CD1c-positive myeloid dendritic cell (primary cell): ENCODE results near the gene TDRD9.
"Not testable (repeated sequence)": the region's sequence is repeated elsewhere in the genome, so short reads cannot be mapped to it uniquely, and the experiment has no call there.

Experiments
- DNase-seq: peaks from one replicate; pipeline ENCODE4 v3.0.0-alpha.2; 2016; ENCODE audit errors: extremely low spot score

Gene TDRD9

DNA sequence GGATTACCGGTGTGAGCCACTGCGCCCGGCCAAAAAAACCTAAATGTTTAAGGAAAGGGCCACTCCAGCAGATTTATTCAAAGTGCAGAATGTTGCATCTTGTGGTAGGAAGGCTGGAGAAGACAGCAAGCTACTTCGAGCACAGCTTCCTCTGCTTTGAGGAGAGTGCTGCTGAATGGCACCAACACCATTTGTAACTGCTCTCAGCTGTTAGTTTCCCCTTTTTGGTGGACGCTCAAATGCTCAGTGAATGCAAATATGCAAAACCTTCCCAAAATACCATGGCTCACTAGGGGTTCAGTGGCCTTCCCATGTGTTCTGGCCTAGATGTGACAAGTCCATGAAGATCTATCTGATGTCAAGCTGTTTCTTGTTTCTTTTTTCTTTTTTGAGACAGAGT, 2.9 kb upstream of the TDRD9 start:
- DNase-seq, result no peak

DNA sequence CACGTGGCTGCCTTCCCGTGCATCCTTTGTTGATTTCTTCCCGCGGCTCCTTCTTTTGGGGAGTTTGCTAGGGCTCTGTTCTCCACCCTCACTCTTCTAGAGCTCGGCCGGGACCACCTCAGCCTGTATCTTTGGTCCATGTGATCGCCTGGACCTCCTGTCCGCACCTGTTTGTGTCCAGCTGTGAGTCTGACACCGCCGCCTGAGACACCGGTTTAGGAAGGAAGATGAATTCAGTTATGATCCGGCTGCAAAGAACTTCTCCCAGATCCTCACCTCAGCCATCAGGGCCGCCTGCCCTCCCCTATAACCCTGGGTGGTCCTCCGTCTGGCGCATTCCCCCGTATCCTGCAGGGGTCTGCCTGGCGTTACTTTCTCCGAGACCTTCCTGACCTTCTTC, 690 bp upstream of the TDRD9 start:
- no peak for DNase-seq

DNA sequence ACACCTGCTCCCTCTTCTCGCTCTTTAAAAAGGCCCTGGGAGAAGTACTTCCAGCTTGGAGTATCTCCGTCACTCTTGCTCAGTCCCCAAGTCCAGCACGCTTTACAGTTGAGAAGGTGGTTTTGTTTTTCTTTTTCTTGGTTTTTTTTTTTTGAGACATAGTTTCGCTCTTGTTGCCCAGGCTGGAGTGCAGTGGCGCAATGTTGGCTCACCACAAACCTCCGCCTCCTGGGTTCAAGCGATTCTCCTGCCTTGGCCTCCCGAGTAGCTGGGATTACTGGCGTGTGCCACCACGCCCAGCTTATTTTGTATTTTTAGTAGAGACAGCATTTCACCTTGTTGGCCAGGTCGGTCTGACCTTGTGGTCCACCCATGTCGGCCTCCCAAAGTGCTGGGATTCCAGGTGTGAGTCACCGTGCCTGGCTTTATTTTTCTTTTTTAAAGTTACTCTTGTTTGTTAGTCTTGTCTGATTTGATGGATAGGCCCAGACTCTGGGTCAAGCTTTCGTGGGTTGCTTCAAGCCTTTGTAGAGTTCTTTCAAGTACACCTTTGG, 1.9 kb downstream of the TDRD9 start:
- no peak for DNase-seq

DNA sequence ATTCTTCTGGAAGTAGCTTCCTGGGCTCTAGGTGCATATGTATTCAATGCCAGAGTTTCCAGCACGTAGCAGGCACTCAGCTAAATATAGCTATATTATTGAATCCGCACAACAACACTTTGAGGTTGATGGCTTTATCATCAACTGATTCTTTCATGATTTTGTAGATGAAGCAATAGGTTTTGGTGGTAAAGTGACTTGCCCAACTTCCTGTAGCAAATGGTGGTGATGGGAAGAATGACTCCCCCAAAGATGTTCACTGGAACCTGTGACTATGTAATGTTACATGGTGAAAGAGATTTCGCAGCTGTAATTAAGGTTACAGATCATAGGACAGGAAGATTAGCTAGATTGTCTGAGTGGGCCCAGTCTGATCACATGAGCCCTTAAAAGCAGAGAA, 3.2 kb downstream of the TDRD9 start:
- DNase-seq, result peak; percentile 64

DNA sequence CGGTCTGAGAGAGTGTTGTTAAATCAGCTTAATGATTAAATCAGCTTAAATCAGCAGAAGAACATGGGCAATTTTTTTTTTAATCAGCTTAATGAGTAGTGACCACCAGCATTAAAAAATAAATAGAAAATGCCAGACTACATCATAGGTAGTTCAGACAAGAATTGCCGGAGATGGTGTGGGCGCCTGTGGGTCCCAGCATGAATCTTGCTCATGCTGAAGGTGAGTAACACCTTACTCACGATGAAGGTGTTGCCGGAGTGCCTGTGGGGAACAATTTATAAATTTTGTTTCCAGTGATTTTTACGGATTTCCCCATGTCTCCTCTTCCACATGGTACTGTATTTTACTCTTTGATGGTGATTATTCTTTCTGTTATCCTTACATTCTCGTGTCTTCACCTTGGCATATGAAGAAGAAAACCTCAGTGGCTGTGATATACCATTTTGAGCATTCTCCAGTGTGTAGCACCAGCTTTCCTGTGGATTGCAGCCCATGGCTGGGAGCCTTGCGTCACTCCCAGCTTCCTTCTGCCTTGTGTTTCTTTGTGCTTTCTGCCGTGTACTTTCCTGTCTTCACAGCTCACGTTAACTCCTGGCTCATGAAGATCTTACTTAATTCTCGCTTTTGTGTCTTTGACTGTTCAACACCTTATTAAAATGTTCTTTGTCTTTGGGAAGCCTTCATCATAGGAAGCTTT, 4.7 kb downstream of the TDRD9 start:
- peak; percentile 15 for DNase-seq

DNA sequence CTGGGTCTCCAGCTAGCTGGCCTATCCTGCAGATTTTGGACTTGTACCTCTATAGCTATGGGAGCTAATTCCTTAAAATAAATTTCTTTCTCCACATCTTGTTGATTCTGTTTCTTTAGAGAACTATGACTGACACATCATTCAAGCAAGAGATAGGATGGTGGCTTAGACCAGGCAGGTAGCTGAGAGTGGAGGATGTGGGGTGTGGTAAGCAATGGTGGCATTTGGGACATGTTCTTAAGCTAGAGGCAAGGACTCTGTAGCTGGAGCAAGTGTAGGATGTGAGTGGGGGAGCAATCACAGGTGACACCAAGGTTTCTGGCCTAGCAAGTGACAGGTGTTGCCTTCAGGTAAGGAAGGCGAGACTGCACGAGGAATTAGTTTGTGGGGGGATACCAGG, 6.8 kb downstream of the TDRD9 start:
- DNase-seq, result no peak

DNA sequence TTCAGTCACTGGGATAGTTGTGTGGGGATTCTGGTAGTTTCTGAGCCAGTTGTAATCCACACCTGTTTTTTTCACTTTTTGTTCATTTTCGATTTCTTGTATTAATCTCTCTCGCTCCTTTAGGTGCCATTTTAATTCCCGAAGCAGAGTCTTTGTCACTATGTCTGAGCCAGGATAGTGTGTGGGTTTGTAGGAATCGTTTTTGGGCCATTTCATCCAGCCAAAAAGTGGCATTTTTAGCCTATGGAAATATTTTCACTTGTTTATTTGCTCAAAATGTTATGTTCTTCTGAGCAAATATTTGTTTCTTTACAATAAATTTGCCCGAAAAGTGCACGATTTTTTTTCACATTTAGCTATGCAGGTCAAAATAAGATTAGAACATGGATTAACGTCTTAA, 13.2 kb downstream of the TDRD9 start:
- DNase-seq, result no peak

DNA sequence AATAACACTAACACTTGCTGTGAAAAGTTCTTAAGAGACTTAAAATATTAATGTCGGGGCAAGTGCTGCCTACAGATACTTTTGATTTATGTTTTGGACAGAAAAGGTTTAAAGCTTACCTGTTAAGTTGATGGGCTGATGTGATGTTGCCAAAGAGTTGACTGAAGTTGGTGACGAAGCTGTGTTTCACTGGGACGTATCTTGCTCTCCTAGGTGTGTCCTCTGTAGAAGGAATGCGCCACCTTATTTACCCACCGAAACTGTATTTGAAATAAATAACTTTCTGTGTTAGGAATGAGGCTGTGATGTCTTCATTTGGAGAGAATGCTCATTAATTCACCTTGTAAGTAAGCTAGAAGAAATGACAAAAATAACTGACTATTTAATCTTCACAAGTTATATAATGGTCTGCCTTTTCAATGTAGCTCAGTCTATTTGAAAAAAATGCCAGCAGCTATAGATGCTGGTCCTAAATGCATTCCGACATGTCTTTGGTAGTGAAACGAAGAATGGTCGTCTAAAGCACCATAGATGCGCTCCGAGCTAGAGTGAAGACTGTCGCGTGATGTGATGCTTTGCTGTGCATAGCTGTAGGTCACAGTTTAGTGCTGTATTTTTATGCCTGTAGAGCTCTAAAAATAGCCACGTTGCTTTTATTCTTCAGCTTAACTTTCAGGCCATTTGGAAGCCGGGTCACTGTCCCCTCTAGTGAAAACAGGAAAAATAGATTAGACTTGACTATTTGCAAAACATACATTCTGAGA, 13.9 kb downstream of the TDRD9 start, which contains the start of gene RD3L:
Gene RD3L (minus strand): TSS at position 557 of the 764 bp plus-strand sequence. CDS start 834 bp downstream, outside the sequence.
- DNase-seq, result no peak

DNA sequence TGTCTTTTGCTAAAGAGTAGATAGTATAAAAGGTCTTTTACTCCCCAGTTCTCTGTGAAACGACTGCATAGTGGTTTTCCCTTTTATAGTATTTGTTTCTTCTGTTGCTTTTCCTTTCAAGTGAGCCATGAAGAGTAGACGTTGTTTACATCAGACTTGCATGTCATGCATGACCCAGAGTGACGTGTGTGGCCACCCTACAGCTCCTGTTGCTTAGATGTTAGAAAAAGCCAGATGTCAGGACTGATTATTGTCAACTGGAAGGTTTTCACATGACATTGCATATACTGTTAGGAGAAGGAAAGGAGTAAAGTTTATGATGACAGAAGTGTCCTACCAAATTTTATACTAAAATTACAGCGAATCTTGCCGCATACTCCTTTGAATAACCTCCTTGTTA, 15.4 kb downstream of the TDRD9 start:
- DNase-seq, result no peak

DNA sequence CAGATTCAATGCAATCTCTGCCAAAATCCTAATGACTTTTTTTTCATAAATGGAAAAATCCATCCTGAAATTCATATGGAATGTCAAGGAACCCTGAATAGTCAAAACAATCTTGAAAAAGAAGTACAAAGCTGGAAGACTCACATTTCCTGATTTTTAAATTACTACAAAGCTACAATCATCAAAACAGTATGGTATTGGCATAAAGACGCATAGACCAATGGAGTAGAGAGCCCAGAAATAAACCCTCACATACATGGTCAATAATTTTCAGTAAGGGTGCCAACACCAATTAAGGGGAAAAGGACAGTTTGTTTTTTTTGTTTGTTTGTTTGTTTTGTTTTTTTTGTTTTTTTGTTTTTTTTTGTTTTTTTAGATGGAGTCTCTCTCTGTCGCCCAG, 18.7 kb downstream of the TDRD9 start:
- DNase-seq, result no peak

DNA sequence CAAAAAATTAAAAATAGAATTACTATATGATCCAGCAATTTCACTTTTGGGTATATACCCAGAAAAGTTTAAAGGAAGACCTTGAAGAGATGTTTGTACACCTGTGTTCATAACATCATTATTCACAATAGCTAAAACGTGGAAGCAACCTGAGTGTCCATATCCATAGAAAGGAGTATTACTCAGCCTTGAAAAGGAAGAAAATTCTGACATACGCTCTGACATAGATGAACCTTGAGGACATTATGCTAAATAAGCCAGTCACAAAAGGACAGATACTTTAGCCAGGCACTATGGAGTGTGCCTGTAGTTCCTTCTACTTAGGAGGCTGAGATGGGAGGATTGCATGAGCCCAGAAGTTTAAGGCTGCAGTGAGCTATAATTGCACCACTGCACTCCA, 20.2 kb downstream of the TDRD9 start:
- no peak for DNase-seq

DNA sequence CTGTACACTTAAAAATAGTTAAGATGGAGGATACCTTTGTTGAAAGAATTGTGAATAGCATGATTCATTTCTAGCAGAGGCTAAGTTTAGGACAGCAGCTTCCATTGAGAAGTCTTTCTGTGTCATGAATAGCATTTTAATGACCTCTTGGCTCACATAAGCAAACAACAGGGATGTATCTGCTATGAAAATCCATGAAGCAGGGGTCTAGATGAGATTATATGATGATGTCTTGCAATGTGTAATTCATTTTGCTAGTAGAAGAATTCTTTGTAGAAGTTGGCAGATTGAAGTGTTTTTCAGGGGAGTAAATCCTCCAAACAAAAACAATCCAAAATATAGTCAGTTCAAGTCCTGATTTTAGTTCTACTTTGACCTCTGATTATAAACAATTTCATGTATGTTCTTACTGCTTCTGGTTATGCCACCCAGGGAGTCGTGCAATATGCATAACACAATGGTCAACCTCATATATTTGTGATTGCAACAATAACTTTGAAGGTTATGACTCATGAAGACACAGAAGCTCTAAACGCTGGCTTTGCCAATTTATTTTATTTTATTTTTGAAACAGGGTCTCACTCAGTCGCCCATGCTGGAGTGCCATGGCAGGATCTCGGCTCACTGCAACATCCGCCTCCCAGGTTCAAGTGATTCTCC, 21.0 kb downstream of the TDRD9 start:
- no peak for DNase-seq

DNA sequence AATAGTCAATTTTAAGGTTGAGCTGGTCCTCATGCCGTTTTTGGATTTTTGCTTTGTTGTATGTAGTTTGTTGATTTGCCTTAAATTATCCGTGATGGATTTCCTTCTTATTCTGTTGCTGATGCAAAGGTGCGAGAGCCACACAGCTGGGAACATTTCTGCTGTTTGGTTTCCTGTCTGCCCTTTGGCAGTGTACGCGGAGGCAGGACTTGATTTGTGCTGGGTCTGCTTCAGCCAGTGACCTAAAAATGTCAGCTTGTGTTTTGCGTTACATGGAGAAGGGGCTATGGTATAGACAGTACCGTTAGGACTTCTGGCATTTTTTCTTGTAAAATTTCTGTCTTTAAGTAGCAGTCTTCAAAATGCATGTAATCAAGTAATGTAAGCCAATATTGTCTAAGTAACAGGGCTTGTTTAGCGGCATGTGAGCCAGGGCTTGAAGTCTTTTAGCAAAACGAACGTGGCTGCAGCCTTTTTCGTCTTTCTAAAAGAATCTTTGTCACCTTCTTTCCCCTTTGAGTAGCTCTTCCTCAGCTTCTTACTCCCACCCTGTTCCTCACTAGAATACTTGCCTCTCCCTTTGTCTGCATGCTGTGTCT, 32.3 kb downstream of the TDRD9 start:
- DNase-seq, result no peak

DNA sequence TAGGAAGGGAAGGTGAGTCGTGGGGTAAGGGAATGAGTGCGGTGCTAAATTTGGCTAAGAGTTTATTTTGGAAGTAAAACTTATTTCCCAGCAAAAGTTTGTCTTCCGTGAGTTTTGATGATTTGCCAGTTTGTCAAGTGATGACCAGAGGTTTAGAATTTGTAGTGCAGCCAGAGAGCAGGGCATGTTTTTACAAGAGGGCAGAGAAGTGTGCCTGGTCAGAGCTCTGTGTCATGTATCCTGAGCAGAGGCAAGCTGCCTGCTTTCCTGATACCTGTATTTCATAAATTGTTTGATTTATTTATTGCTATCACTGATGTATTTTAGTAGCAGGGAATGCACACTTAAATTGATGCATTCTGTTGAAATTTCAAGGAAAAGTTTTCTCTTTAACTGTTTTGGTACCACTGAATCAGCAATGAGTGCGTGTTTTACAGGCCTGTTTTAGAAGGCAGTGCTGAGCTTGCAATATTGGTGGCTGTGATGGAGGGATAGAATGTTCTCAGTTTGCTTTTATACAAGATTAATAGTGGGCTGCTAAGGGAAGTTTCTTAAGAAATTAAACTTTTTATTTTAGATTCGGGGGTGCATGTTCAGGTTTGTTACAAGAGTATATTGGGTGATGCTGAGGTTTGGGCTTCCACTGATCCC, 33.8 kb downstream of the TDRD9 start:
- DNase-seq, result no peak

DNA sequence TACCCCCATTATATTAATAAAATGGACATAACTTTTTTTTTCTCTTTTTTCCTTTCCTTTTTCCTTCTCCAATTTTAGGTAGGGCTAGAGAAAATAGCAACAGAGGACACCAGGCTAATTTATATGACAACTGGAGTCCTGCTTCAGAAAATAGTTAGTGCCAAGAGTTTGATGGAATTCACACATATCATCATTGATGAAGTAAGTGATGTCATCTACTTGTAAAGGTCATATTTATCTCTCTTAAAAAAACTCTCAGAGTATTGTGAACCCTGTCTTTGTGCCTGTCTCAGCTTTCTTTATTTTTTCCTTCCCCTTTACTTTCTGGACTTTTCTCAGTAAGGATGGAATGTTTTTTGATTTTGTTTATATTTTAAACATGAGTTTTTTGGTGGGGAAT, 38.4 kb downstream of the TDRD9 start:
- DNase-seq, result no peak

DNA sequence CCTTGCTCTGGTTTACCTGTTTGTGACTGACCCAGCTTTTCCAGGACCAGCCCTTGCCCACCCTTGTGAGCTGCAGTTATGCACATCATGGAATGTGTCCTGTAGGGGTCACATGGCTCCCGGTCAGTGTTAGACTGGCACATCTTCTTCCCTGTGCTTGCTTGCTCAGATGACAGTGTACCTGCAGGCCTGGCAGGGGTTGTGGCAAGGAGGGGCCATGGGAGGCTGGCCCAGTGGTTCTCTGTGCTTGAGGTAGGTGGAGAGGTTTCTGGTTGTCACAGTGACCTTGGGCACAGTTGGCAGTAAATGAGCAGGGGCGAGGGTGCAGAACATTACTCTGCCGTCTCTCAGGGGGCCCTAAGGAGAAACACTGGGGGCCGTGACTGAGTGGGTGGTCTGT, 41.7 kb downstream of the TDRD9 start:
- no peak for DNase-seq

DNA sequence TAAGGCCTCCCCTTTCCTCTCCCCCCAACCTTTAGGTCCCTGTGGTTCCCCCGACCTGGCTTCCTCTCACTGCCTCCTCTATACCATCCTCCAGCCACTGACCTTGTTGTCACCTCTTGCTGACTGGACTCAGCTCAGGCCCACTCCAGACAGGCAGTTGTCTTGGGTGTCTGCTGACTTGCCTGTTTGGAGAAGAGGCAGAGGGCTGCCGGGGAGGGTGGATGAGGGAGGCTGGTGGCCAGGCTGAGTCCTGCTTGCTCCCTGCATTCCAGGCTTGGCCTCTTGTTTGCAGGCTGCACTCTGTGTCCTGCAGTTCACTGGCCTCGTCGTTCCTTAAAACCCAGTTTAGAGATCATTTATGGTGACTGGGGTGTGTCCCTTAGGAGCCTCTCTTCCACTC, 45.1 kb downstream of the TDRD9 start:
- no peak for DNase-seq

DNA sequence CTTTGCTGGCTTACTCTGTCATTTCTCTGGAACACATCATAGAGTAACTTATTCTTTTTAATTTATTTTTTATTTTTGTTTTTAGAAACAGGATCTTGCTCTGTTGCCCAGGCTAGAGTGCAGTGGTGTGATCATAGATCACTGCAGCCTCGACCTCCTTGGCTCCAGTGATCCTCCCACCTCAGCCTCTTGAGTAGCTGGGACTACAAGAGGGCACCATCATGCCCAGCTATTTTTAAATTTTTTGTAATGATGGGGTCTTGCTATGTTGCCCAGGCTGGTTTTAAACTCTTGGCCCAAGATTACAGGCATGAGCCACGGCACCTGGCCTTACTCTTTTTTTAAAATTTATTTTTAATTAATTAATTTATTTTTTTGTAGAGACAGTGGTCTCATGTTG, 46.3 kb downstream of the TDRD9 start:
- DNase-seq, result no peak

DNA sequence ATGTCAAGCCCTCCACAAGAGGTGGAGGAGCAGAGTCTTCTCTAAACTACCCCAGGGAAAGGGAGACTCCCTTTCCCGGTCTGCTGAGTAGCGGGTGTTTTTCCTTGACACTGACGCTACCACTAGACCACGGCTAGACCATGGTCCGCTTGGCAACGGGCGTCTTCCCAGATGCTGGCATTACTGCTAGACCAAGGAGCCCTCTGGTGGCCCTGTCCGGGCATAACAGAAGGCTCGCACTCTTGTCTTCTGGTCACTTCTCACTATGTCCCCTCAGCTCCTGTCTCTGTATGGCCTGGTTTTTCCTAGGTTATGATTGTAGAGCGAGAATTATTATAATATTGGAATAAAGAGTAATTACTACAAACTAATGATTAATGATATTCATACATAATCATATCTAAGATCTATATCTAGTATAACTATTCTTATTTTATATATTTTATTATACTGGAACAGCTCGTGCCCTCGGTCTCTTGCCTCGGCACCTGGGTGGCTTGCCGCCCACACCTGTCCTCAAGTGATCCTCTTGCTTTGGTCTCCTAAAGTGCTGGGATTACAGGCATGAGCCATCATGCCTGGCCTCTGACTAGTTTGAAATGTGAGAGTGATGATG, 52.5 kb downstream of the TDRD9 start:
- not testable (repeated sequence) for DNase-seq

DNA sequence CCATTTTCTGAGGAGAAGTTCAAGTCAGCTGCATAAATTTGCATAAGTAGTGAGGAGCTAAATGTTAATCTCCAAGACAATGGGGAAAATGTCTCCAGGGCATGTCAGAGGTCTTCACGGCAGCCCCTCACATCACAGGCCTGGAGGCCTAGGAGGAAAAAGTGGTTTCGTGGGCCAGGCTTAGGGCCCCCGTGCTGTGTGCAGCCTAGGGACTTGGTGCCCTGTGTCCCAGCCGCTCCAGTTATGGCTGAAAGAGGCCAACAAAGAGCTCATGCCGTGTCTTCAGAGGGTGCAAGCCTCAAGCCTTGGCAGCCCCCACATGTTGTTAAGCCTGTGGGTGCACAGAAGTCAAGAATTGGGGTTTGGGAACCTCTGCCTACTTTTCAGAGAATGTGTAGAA, 55.9 kb downstream of the TDRD9 start:
- DNase-seq, result no peak

DNA sequence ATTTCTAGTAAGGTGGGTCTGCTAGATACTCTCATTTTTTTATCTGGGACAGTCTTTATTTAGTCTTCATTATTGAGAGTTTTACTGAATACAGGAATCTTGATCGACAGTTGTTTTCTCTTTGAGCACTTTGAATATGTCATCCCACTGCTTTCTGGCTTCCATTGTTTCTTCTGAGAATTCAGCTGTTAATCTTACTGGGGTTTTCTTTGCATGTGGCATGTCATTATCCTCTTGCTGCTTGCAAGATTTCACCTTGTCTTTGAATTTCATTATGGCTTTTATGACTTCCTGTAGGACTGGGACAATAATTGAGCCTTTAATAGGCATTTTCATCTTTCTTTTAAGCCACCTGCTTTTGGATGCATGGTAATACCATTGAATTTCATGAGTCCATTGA, 60.8 kb downstream of the TDRD9 start:
- no peak for DNase-seq
